Nephron progenitor cell (in vitro differentiated cells): ENCODE data around the gene GALNT16.
"Not testable (repeated sequence)": the region's sequence is repeated elsewhere in the genome, so short reads cannot be mapped to it uniquely, and the experiment has no call there.

Experiments
- DNase-seq: peaks from one replicate; pipeline ENCODE4 v3.0.0; 2021
- H3K27ac Mint-ChIP-seq: 2 replicates; pipeline ENCODE4 v1.8.0; 2021; ENCODE audit warnings: mild to moderate bottlenecking, moderate library complexity, mixed read lengths
- H3K27me3 Mint-ChIP-seq: 2 replicates; pipeline ENCODE4 v1.8.0; 2021; ENCODE audit warnings: mild to moderate bottlenecking, low read depth, mixed read lengths; ENCODE audit not compliant: poor library complexity
- H3K36me3 Mint-ChIP-seq: 2 replicates; pipeline ENCODE4 v1.8.0; 2021; ENCODE audit warnings: low read depth, mixed read lengths
- H3K4me1 Mint-ChIP-seq: 2 replicates; pipeline ENCODE4 v1.8.0; 2021; ENCODE audit warnings: mixed read lengths
- H3K4me3 Mint-ChIP-seq: 2 replicates; pipeline ENCODE4 v1.8.0; 2021; ENCODE audit warnings: mild to moderate bottlenecking, moderate library complexity, mixed read lengths
- H3K9me3 Mint-ChIP-seq: 2 replicates; pipeline ENCODE4 v1.8.0; 2021; ENCODE audit warnings: mild to moderate bottlenecking, moderate library complexity, mixed read lengths
- CTCF ChIP-seq: fragments of 200-600 bp; sonication (generic); IDR thresholded peaks from 2 replicates; pipeline ENCODE4 v1.5.0; 2021; ENCODE audit warnings: antibody characterized with exemption

Gene GALNT16

DNA sequence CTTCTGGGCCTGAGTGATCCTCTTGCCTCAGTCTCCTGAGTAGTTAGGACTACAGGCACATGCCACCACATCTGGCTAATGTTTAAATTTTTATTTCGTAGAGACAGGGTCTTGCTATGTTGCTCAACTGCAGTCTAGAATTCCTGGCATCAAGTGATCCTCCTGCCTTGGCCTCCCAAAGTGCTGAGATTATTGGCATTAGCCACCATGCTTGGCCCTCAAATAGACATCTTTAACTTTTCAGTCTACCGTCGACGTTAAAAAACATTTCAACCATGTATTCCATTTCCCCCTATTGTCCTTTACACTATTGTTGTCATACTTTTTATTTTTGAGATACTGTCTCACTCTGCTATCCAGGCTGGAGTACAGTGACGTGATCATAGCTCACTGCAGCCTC, 115.8 kb downstream of the GALNT16 start:
- Mint-ChIP-seq H3K27me3 (no peaks in the 10 kb centered on the region), H3K9me3 (peaks cover 11% of the 10 kb centered on the region), H3K4me1 (no peaks in the 10 kb centered on the region), H3K27ac (no peak overlapping the region), H3K4me3 (no peak overlapping the region), H3K36me3 (peaks cover 79% of the 10 kb centered on the region)
- DNase-seq: no peak
- TF ChIP-seq CTCF: no peak

- DNase-seq: no peak
- Mint-ChIP-seq H3K27me3 (no peaks in the 10 kb centered on the region), H3K9me3 (peaks cover 11% of the 10 kb centered on the region), H3K4me1 (no peaks in the 10 kb centered on the region), H3K4me3 (no peak overlapping the region), H3K36me3 (peaks cover 83% of the 10 kb centered on the region), H3K27ac (no peak overlapping the region)
- no peak for TF ChIP-seq CTCF
These were observed 116.5 kb downstream of the GALNT16 start for GRCh38 chr14:69376439-69376838.

- Mint-ChIP-seq H3K27me3 (no peaks in the 10 kb centered on the region), H3K27ac (no peak overlapping the region)
- DNase-seq: no peak
These were observed 118.3 kb downstream of the GALNT16 start for GRCh38 chr14:69378274-69378673.

DNA sequence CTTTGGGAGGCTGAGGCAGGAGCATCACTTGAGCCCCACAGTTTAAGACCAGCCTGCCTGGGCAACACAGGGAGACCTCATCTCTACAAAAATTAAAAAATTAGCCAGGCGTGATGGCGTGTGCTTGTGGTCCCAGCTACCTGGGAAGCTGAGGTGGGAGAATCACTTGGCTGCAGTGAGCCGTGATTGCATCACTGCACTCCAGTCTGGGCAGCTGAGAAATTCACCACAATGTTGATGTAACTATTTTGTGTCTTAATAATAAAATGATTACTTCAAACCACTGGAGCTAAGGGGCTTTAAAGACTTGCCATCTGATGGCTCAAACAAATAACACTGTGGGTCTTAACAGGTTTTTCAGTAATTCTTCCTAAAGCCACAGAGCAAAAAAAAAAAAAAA, 127.4 kb downstream of the GALNT16 start:
- H3K4me3 Mint-ChIP-seq: no peak overlapping the region
- H3K9me3 Mint-ChIP-seq: peaks cover 7% of the 10 kb centered on the region
- peaks cover 7% of the 10 kb centered on the region for H3K4me1 Mint-ChIP-seq
- DNase-seq: no peak
- H3K27me3 Mint-ChIP-seq: no peaks in the 10 kb centered on the region
- TF ChIP-seq CTCF: no peak
- H3K36me3 Mint-ChIP-seq: peaks cover 96% of the 10 kb centered on the region
- no peak overlapping the region for H3K27ac Mint-ChIP-seq

More at GRCh38 chr14:69378274-69378673, 118.3 kb downstream of the GALNT16 start:
- Mint-ChIP-seq H3K4me3 (no peak overlapping the region), H3K9me3 (peaks cover 11% of the 10 kb centered on the region), H3K4me1 (no peaks in the 10 kb centered on the region), H3K36me3 (peaks cover 80% of the 10 kb centered on the region)
- TF ChIP-seq CTCF: no peak

DNA sequence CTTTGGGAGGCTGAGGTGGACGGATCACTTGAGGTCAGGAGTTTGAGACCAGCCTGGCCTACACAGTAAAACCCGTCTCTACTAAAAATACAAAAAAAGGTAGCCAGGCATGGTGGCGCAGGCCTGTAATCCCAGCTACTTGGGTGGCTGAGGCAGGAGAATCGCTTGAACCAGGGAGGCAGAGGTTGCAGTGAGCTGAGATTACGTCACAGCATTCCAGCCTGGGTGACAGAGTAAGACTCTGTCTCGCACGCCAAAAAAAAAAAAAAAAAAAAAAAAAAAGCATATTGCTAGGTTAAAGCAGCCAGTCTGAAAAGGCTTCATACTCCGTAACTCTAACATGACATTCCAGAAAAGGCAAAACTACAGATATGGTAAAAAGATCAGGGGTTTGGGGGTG, 131.4 kb downstream of the GALNT16 start:
- H3K9me3 Mint-ChIP-seq, H3K27me3 Mint-ChIP-seq, DNase-seq, H3K27ac Mint-ChIP-seq, H3K4me3 Mint-ChIP-seq: not testable (repeated sequence)
- peaks cover 98% of the 10 kb centered on the region for H3K36me3 Mint-ChIP-seq
- peaks cover 26% of the 10 kb centered on the region for H3K4me1 Mint-ChIP-seq

DNA sequence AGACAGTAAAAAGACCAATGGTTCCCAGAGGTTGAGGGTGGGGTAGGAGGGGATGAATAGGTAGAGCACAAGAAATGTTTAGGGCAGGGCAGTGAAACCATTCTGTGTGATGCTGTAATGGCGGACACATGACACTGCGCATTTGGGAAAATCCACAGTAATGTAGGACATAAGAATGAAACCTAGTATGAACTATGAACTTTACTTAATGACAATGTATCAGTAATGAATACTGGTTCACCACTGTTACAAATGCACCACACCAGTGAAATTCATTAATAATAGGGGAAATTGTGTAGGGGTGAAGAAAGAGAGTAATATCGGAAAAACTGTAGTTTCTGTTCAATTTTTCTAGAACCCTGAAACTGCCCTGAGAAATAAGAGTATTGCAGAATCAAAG, 132.5 kb downstream of the GALNT16 start:
- Mint-ChIP-seq H3K4me3 (no peak overlapping the region), H3K4me1 (peaks cover 36% of the 10 kb centered on the region), H3K27ac (peak overlapping the region; percentile 57), H3K36me3 (peaks cover 92% of the 10 kb centered on the region), H3K27me3 (no peaks in the 10 kb centered on the region), H3K9me3 (peaks cover 7% of the 10 kb centered on the region)
- DNase-seq: no peak
- TF ChIP-seq CTCF: no peak
